HG03039 (cell line): ENCODE results near the gene RAB3A.

Experiments used
- ATAC-seq: cut with Tn5 transposase; IDR thresholded peaks from one replicate; pipeline ENCODE4 v1.9.1; 2021; ENCODE audit warnings: mild to moderate bottlenecking, moderate library complexity; ENCODE audit not compliant: unreplicated experiment

RAB3A gene

GRCh38 chr19:18153556-18154134 is 50.2 kb downstream of the RAB3A start:
- no peak for ATAC-seq

GRCh38 chr19:18152817-18153555 is 50.9 kb downstream of the RAB3A start, which contains the start of gene PIK3R2:
PIK3R2 (plus strand) TSS chr19:18153163; CDS start chr19:18155880, 2,717 bp downstream.
- peak; percentile 70 for ATAC-seq

- peak; percentile 49 for ATAC-seq
Measured at GRCh38 chr19:18152442-18152816, 51.4 kb downstream of the RAB3A start.

- ATAC-seq, result no peak
Measured at GRCh38 chr19:18150776-18151624, 52.8 kb downstream of the RAB3A start.

- ATAC-seq, result no peak
Measured at GRCh38 chr19:18149596-18149975, 54.3 kb downstream of the RAB3A start.

- no peak for ATAC-seq
Measured at GRCh38 chr19:18147396-18147795, 56.4 kb downstream of the RAB3A start.
